Measurements from ENCODE around the gene PPFIBP1. TPM values are rescaled to one million over a fixed set of nuclear protein-coding genes. Genes with fewer than 3 reads are reported as not detected.

PPFIBP1 gene
- total RNA-seq = 38.6 and 42.4 TPM in 2 replicates
- polyA plus RNA-seq = 23.9 and 26.1 TPM in 2 replicates

GRCh38 chr12:27523642-27524493, at the start of gene PPFIBP1:
PPFIBP1 (plus strand) TSS chr12:27524206; CDS start chr12:27633397, 109,191 bp downstream.
- H3K4me1 ChIP-seq (ENCODE audit: insufficient read depth) = peaks cover 16% of the 10 kb centered on the region
- peak; percentile 31 for TF ChIP-seq CTCF (IDR thresholded peaks at IDR 0.05; ENCODE audit: poor library complexity)
- no peak for TF ChIP-seq EZH2 (IDR thresholded peaks at IDR 0.05; ENCODE audit: borderline replicate concordance)
- no peak for TF ChIP-seq EZH2phosphoT487 (IDR thresholded peaks at IDR 0.05; ENCODE audit: low read depth, severe bottlenecking, unreplicated experiment)
- H3K9me2 ChIP-seq (replicated peaks; ENCODE audit: insufficient read depth) = no peaks in the 10 kb centered on the region
- under 1% methylated on average over 39 of the region's 41 CpGs for WGBS (ENCODE audit: low lambda C conversion rate, missing lambda C conversion rate)
- no peaks in the 10 kb centered on the region for H3K27me3 ChIP-seq
- no peaks in the 10 kb centered on the region for H3K9me3 ChIP-seq (ENCODE audit: low read depth)
- no peaks in the 10 kb centered on the region for H3K36me3 ChIP-seq (replicated peaks; ENCODE audit: insufficient read depth, low read depth)
- peak within 1 kb of the TSS; percentile 91 for H3K27ac ChIP-seq
- H3K79me2 ChIP-seq = peaks cover 42% of the 10 kb centered on the region
- peak within 1 kb of the TSS; percentile 81 for H3K4me3 ChIP-seq
- H4K20me1 ChIP-seq (ENCODE audit: insufficient read depth, poor library complexity, severe bottlenecking) = no peaks in the 10 kb centered on the region
- H2AFZ ChIP-seq = peak within 1 kb of the TSS; percentile 42
- peak; percentile 98 for DNase-seq (ENCODE audit: low spot score)
- H3K4me2 ChIP-seq = peak within 1 kb of the TSS; percentile 84

GRCh38 chr12:27474344-27474743, 49.7 kb upstream of the PPFIBP1 start:
- Histone ChIP-seq H3K4me3 (no peak overlapping the region), H3K27ac (no peak overlapping the region), H4K20me1 (ENCODE audit: insufficient read depth, poor library complexity, severe bottlenecking) (no peaks in the 10 kb centered on the region), H3K4me2 (no peak overlapping the region), H3K9me2 (replicated peaks; ENCODE audit: insufficient read depth) (no peaks in the 10 kb centered on the region), H3K79me2 (no peaks in the 10 kb centered on the region), H3K27me3 (no peaks in the 10 kb centered on the region), H2AFZ (no peak overlapping the region), H3K36me3 (replicated peaks; ENCODE audit: insufficient read depth, low read depth) (no peaks in the 10 kb centered on the region), H3K9me3 (ENCODE audit: low read depth) (peaks cover 14% of the 10 kb centered on the region), H3K4me1 (ENCODE audit: insufficient read depth) (no peaks in the 10 kb centered on the region)
- no peak for DNase-seq (ENCODE audit: low spot score)
- no peak for TF ChIP-seq EZH2 (IDR thresholded peaks at IDR 0.05; ENCODE audit: borderline replicate concordance)
- 67% methylated on average over 3 of the region's 3 CpGs for WGBS (ENCODE audit: low lambda C conversion rate, missing lambda C conversion rate)

- Histone ChIP-seq H3K36me3 (replicated peaks; ENCODE audit: insufficient read depth, low read depth) (no peaks in the 10 kb centered on the region), H3K4me2 (no peak overlapping the region), H2AFZ (no peak overlapping the region), H3K4me1 (ENCODE audit: insufficient read depth) (no peaks in the 10 kb centered on the region), H3K9me2 (replicated peaks; ENCODE audit: insufficient read depth) (no peaks in the 10 kb centered on the region), H4K20me1 (ENCODE audit: insufficient read depth, poor library complexity, severe bottlenecking) (no peaks in the 10 kb centered on the region), H3K9me3 (ENCODE audit: low read depth) (peaks cover 14% of the 10 kb centered on the region), H3K4me3 (no peak overlapping the region), H3K27me3 (no peaks in the 10 kb centered on the region), H3K27ac (no peak overlapping the region), H3K79me2 (no peaks in the 10 kb centered on the region)
- DNase-seq (ENCODE audit: low spot score) = no peak
- TF ChIP-seq EZH2phosphoT487 (IDR thresholded peaks at IDR 0.05; ENCODE audit: low read depth, severe bottlenecking, unreplicated experiment) = no peak
- TF ChIP-seq EZH2 (IDR thresholded peaks at IDR 0.05; ENCODE audit: borderline replicate concordance) = no peak
- TF ChIP-seq CTCF (IDR thresholded peaks at IDR 0.05; ENCODE audit: poor library complexity) = no peak
Measured at GRCh38 chr12:27477049-27477448, 47.0 kb upstream of the PPFIBP1 start.

GRCh38 chr12:27478949-27479348, 45.1 kb upstream of the PPFIBP1 start:
- Histone ChIP-seq H3K27ac (no peak overlapping the region), H3K36me3 (replicated peaks; ENCODE audit: insufficient read depth, low read depth) (no peaks in the 10 kb centered on the region), H3K9me3 (ENCODE audit: low read depth) (peaks cover 14% of the 10 kb centered on the region), H4K20me1 (ENCODE audit: insufficient read depth, poor library complexity, severe bottlenecking) (no peaks in the 10 kb centered on the region), H2AFZ (no peak overlapping the region), H3K4me1 (ENCODE audit: insufficient read depth) (no peaks in the 10 kb centered on the region), H3K4me2 (no peak overlapping the region), H3K27me3 (no peaks in the 10 kb centered on the region), H3K79me2 (no peaks in the 10 kb centered on the region), H3K4me3 (no peak overlapping the region), H3K9me2 (replicated peaks; ENCODE audit: insufficient read depth) (no peaks in the 10 kb centered on the region)
- TF ChIP-seq CTCF (IDR thresholded peaks at IDR 0.05; ENCODE audit: poor library complexity) (no peak), EZH2 (IDR thresholded peaks at IDR 0.05; ENCODE audit: borderline replicate concordance) (no peak), EZH2phosphoT487 (IDR thresholded peaks at IDR 0.05; ENCODE audit: low read depth, severe bottlenecking, unreplicated experiment) (no peak)
- DNase-seq (ENCODE audit: low spot score) = no peak

Data from hepatocyte (in vitro differentiated cells).